HepG2 (cell line): ENCODE data around the gene ASB16. TPM values are rescaled to one million over a fixed set of nuclear protein-coding genes. Genes with fewer than 3 reads are reported as not detected.

Experiments used
- CENPT ChIP-seq: sonication (generic); formaldehyde crosslinking; IDR thresholded peaks from 2 replicates; pipeline ENCODE4 v1.8.0; 2022; ENCODE audit warnings: low read depth, mild to moderate bottlenecking, moderate library complexity, missing genetic modification reagents
- HNRNPLL ChIP-seq: fragments of 200-400 bp; formaldehyde crosslinking; IDR thresholded peaks from 2 replicates; pipeline ENCODE4 v1.6.1; 2017; ENCODE audit warnings: mild to moderate bottlenecking, low read depth, low read length; ENCODE audit not compliant: poor library complexity, severe bottlenecking
- NFIC ChIP-seq: IDR thresholded peaks from 2 replicates; pipeline ENCODE4 v1.6.1; 2012; ENCODE audit warnings: mild to moderate bottlenecking, low read length, inconsistent platforms
- SOX5 ChIP-seq: IDR thresholded peaks from 2 replicates; pipeline ENCODE4 v1.6.1; 2016; ENCODE audit warnings: borderline replicate concordance
- SRSF1 ChIP-seq: fragments of 200-400 bp; formaldehyde crosslinking; optimal IDR thresholded peaks from 2 replicates; pipeline ENCODE3; 2017; ENCODE audit warnings: mild to moderate bottlenecking, low read depth, low read length, moderate library complexity
- THYN1 ChIP-seq: sonication (generic); formaldehyde crosslinking; IDR thresholded peaks from 2 replicates; pipeline ENCODE4 v1.8.1; 2023; ENCODE audit warnings: low read depth, mild to moderate bottlenecking, moderate library complexity, missing genetic modification reagents, borderline replicate concordance
- ZNF646 ChIP-seq: sonication (generic); formaldehyde crosslinking; IDR thresholded peaks from 2 replicates; pipeline ENCODE4 v1.9.0; 2021; ENCODE audit warnings: mild to moderate bottlenecking, missing genetic modification reagents
- ZSCAN25 ChIP-seq: sonication (generic); formaldehyde crosslinking; IDR thresholded peaks from 2 replicates; pipeline ENCODE4 v1.8.0; 2022; ENCODE audit warnings: mild to moderate bottlenecking, missing genetic modification reagents
- polyA plus RNA-seq, 8 experiments: library from polyadenylated mRNA; depleted of rRNA in 3 of 8; stranded (reverse) in 7 of 8; unstranded in 1 of 8; fragments of >200 nt; fragmentation: Illumina TruSeq in 4 of 8; extraction: Trizol in 4 of 8; gene quantifications; 2 replicates each; pipeline versions ENCODE4 v1.2.1 to v1.2.3, GENCODE V29; 2011 to 2016; ENCODE audit warnings: low read depth in 4 of 8, missing spikeins in 1 of 8, mixed read lengths in 1 of 8; ENCODE audit not compliant: insufficient read depth in 1 of 8
- total RNA-seq, 5 experiments: library from RNA; depleted of rRNA; stranded (reverse); fragments of >200 nt; fragmentation: Illumina TruSeq; extraction: Trizol; gene quantifications; 2 replicates each; pipeline ENCODE4 v1.2.3, GENCODE V29; 2016; ENCODE audit warnings: low read depth in 1 of 5
- TF ChIP-seq, protein P1 (sequence below): sonication (generic); formaldehyde crosslinking; IDR thresholded peaks from 2 replicates; pipeline ENCODE4 v1.4.0; 2020; ENCODE audit warnings: missing genetic modification reagents, borderline replicate concordance
- TF ChIP-seq, protein P2 (sequence below): sonication (generic); formaldehyde crosslinking; IDR thresholded peaks from one replicate; pipeline ENCODE4 v1.5.1; 2020; ENCODE audit warnings: mild to moderate bottlenecking, missing genetic modification reagents; ENCODE audit errors: not compliant biosample characterization

The ASB16 gene
- total and polyA plus RNA-seq, 2 of the 13 experiments (the other 11 are each of a cell fraction or from before 2014, with no cell fraction given) = 0.07 TPM; not detected in 1

DNA sequence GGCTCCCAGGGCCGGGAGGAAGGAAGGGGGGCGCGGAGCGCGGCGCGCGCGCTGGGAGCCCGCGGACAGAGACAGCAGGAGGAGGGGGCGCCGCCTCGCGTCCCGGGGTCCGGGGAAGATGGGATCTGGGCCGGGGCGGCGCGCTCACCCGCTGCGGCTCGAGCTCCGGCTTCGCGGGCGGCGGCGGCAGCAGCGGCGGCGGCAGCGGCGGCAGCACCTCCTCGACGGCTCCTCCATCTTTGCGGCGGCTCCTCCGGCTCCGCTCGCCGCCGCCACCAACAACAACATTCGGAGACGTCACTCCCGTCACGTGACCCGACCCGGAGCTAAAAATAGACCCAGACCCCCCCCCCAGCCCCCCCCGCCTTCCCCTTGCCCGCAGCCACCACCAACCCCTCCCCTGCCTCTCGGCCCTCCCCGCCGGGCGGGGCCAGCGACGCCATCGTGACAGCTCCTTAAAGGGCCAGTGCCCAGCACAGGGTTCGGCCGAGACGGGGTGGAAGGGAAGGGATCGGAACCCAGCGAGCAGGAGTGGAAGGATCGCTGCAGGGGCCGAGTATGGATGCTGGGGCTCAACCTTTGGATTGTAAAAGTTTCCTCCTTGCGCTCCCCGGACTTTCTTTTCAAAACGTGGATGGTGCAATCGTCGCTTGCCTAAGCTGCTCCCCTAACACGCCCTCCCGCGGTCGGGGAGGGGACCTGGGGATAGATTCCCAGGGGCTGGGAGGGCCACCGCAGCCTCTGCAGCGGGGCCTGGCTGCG lies 47.0 kb upstream of the ASB16 start, which contains the start of gene HDAC5 (continued):
- TF ChIP-seq ZNF646 (0 out of 2 replicates have a peak, but pooled peaks have one; percentile 21), SRSF1 (peak; percentile 35), CENPT (CRISPR knock-in tag) (no peak; the same call in 1 of the 2 replicates), SOX5 (no peak; the same call in 1 of the 2 replicates), THYN1 (CRISPR knock-in tag) (no peak), NFIC (no peak), ZSCAN25 (CRISPR knock-in tag) (peak; percentile 93), HNRNPLL (no peak)
- TF ChIP-seq, protein P1, sequence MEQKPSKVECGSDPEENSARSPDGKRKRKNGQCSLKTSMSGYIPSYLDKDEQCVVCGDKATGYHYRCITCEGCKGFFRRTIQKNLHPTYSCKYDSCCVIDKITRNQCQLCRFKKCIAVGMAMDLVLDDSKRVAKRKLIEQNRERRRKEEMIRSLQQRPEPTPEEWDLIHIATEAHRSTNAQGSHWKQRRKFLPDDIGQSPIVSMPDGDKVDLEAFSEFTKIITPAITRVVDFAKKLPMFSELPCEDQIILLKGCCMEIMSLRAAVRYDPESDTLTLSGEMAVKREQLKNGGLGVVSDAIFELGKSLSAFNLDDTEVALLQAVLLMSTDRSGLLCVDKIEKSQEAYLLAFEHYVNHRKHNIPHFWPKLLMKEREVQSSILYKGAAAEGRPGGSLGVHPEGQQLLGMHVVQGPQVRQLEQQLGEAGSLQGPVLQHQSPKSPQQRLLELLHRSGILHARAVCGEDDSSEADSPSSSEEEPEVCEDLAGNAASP (CRISPR knock-in tag) = peak; percentile 40; the same call in 1 of the 2 replicates
- TF ChIP-seq, protein P2, sequence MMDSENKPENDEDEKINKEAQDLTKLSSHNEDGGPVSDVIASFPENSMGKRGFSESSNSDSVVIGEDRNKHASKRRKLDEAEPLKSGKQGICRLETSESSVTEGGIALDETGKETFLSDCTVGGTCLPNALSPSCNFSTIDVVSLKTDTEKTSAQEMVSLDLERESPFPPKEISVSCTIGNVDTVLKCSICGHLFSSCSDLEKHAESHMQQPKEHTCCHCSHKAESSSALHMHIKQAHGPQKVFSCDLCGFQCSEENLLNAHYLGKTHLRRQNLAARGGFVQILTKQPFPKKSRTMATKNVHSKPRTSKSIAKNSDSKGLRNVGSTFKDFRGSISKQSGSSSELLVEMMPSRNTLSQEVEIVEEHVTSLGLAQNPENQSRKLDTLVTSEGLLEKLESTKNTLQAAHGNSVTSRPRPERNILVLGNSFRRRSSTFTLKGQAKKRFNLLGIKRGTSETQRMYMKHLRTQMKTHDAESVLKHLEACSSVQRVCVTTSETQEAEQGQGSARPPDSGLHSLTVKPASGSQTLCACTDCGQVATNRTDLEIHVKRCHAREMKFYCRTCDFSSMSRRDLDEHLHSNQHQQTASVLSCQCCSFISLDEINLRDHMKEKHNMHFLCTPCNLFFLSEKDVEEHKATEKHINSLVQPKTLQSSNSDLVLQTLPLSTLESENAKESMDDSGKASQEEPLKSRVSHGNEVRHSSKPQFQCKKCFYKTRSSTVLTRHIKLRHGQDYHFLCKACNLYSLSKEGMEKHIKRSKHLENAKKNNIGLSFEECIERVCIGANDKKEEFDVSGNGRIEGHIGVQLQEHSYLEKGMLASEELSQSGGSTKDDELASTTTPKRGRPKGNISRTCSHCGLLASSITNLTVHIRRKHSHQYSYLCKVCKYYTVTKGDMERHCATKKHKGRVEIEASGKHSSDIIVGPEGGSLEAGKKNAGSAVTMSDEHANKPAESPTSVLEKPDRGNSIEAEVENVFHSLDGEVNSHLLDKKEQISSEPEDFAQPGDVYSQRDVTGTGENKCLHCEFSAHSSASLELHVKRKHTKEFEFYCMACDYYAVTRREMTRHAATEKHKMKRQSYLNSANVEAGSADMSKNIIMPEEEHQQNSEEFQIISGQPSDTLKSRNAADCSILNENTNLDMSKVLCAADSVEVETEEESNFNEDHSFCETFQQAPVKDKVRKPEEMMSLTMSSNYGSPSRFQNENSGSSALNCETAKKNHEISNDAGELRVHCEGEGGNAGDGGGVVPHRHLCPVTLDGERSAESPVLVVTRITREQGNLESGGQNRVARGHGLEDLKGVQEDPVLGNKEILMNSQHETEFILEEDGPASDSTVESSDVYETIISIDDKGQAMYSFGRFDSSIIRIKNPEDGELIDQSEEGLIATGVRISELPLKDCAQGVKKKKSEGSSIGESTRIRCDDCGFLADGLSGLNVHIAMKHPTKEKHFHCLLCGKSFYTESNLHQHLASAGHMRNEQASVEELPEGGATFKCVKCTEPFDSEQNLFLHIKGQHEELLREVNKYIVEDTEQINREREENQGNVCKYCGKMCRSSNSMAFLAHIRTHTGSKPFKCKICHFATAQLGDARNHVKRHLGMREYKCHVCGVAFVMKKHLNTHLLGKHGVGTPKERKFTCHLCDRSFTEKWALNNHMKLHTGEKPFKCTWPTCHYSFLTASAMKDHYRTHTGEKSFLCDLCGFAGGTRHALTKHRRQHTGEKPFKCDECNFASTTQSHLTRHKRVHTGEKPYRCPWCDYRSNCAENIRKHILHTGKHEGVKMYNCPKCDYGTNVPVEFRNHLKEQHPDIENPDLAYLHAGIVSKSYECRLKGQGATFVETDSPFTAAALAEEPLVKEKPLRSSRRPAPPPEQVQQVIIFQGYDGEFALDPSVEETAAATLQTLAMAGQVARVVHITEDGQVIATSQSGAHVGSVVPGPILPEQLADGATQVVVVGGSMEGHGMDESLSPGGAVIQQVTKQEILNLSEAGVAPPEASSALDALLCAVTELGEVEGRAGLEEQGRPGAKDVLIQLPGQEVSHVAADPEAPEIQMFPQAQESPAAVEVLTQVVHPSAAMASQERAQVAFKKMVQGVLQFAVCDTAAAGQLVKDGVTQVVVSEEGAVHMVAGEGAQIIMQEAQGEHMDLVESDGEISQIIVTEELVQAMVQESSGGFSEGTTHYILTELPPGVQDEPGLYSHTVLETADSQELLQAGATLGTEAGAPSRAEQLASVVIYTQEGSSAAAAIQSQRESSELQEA (CRISPR knock-in tag) = peak; percentile 40
